ENCODE data around the gene SIT1.
A peak's percentile ranks its signal among the peaks of the same experiment; 100 is the strongest.

The SIT1 gene

DNA sequence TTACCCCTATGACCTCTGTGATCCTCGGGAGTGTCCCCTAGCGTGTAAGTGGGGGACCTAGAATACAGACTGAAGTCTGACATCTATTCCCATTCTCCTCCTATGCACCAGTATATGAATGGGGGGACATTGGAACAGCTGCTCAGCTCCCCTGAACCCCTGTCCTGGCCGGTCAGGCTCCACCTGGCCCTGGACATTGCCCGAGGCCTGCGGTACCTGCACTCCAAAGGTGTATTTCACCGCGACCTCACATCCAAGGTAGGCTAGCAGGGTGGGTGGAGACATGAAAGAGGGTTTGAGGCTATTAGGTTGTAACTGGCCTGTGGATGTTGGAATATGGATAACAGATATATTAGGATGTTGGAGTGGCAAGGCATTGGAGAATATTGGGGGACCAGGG, 44.0 kb downstream of the SIT1 start:
- no peak overlapping the region for H2BK120ac ChIP-seq (ENCODE audit: insufficient read depth, low read length, poor library complexity)
- H3K27ac ChIP-seq (ENCODE audit: low read depth, low read length) = no peak overlapping the region
- H3K79me2 ChIP-seq (ENCODE audit: control insufficient read depth, insufficient read depth, low read length, poor library complexity) = peaks cover 5% of the 10 kb centered on the region
- H3K23ac ChIP-seq (ENCODE audit: low read length) = peak overlapping the region; percentile 77
- WGBS (ENCODE audit: extremely low coverage, insufficient coverage, insufficient read length) = no CpG with 5 or more reads among the region's 7 CpGs
- H2AFZ ChIP-seq (ENCODE audit: insufficient read depth, low read length, poor library complexity) = no peak overlapping the region
- H3K79me1 ChIP-seq (ENCODE audit: low read length) = peaks cover 9% of the 10 kb centered on the region
- H2BK5ac ChIP-seq (ENCODE audit: low read depth, low read length, poor library complexity) = no peak overlapping the region
- H3K18ac ChIP-seq (ENCODE audit: low read length) = peak overlapping the region; percentile 43
- H3K4me3 ChIP-seq (ENCODE audit: low read depth, low read length) = no peak overlapping the region
- peaks cover 1% of the 10 kb centered on the region for H3K9me3 ChIP-seq (ENCODE audit: insufficient read depth, low read depth, low read length)
- H3K27me3 ChIP-seq (ENCODE audit: insufficient read depth, low read length) = no peaks in the 10 kb centered on the region
- H4K12ac ChIP-seq (ENCODE audit: low read depth, low read length) = no peak overlapping the region
- peak overlapping the region; percentile 28 for H3K4me2 ChIP-seq (ENCODE audit: low read length)
- peak overlapping the region; percentile 20 for H3K9ac ChIP-seq (ENCODE audit: low read length)
- H2BK12ac ChIP-seq (ENCODE audit: low read length) = no peak overlapping the region
- no peak for DNase-seq
- no peak overlapping the region for H3K14ac ChIP-seq (ENCODE audit: low read length)
- H4K8ac ChIP-seq (ENCODE audit: low read depth, low read length) = no peak overlapping the region
- H4K91ac ChIP-seq (ENCODE audit: low read depth, low read length) = no peak overlapping the region
- H3K4me1 ChIP-seq (ENCODE audit: control insufficient read depth in 1 of 2, insufficient read depth in 2 of 2, low read length in 2 of 2) = peaks cover 11 to 16% of the 10 kb centered on the region in 2 experiments
- H3K4ac ChIP-seq (ENCODE audit: low read depth, low read length) = no peak overlapping the region
- peaks cover 29 to 36% of the 10 kb centered on the region in 2 experiments for H3K36me3 ChIP-seq (ENCODE audit: control insufficient read depth in 1 of 2, insufficient read depth in 2 of 2, low read length in 2 of 2)
- no peak overlapping the region for H2AK5ac ChIP-seq (ENCODE audit: low read length)

DNA sequence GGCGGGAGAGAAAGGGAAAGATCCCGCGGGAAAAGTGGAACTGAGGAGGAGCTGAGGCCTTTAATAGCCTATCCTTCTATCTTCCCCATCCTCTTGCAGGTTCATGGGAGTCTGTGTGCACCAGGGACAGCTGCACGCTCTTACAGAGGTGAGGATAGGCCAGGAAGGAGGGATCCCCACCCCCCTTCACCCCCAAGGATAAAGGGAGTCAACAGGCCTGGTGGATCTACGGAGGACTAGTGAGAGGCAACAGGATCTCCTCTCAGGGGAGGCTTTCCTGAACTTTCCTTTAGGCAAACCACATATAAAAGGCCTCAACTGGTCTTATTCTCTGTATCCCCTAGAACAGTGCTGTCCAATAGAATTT, 44.6 kb downstream of the SIT1 start:
- WGBS (ENCODE audit: extremely low coverage, insufficient coverage, insufficient read length) = no CpG with 5 or more reads among the region's 5 CpGs
- Histone ChIP-seq H3K23ac (ENCODE audit: low read length) (no peak overlapping the region), H3K9me3 (ENCODE audit: insufficient read depth, low read depth, low read length) (peaks cover 1% of the 10 kb centered on the region), H3K36me3 (ENCODE audit: control insufficient read depth in 1 of 2, insufficient read depth in 2 of 2, low read length in 2 of 2) (peaks cover 29 to 36% of the 10 kb centered on the region in 2 experiments), H2BK12ac (ENCODE audit: low read length) (no peak overlapping the region), H2BK5ac (ENCODE audit: low read depth, low read length, poor library complexity) (no peak overlapping the region), H4K8ac (ENCODE audit: low read depth, low read length) (no peak overlapping the region), H2BK120ac (ENCODE audit: insufficient read depth, low read length, poor library complexity) (no peak overlapping the region), H3K14ac (ENCODE audit: low read length) (peak overlapping the region; percentile 43), H3K4me3 (ENCODE audit: low read depth, low read length) (peak overlapping the region; percentile 84), H3K79me2 (ENCODE audit: control insufficient read depth, insufficient read depth, low read length, poor library complexity) (peaks cover 5% of the 10 kb centered on the region), H4K91ac (ENCODE audit: low read depth, low read length) (no peak overlapping the region), H3K9ac (ENCODE audit: low read length) (peak overlapping the region; percentile 75), H2AFZ (ENCODE audit: insufficient read depth, low read length, poor library complexity) (no peak overlapping the region), H3K4ac (ENCODE audit: low read depth, low read length) (no peak overlapping the region), H3K27ac (ENCODE audit: low read depth, low read length) (no peak overlapping the region), H4K12ac (ENCODE audit: low read depth, low read length) (no peak overlapping the region), H3K4me2 (ENCODE audit: low read length) (peak overlapping the region; percentile 90), H2AK5ac (ENCODE audit: low read length) (no peak overlapping the region), H3K4me1 (ENCODE audit: control insufficient read depth in 1 of 2, insufficient read depth in 2 of 2, low read length in 2 of 2) (peaks cover 11 to 16% of the 10 kb centered on the region in 2 experiments), H3K79me1 (ENCODE audit: low read length) (peaks cover 9% of the 10 kb centered on the region), H3K27me3 (ENCODE audit: insufficient read depth, low read length) (no peaks in the 10 kb centered on the region), H3K18ac (ENCODE audit: low read length) (peak overlapping the region; percentile 16)
- no peak for DNase-seq

DNA sequence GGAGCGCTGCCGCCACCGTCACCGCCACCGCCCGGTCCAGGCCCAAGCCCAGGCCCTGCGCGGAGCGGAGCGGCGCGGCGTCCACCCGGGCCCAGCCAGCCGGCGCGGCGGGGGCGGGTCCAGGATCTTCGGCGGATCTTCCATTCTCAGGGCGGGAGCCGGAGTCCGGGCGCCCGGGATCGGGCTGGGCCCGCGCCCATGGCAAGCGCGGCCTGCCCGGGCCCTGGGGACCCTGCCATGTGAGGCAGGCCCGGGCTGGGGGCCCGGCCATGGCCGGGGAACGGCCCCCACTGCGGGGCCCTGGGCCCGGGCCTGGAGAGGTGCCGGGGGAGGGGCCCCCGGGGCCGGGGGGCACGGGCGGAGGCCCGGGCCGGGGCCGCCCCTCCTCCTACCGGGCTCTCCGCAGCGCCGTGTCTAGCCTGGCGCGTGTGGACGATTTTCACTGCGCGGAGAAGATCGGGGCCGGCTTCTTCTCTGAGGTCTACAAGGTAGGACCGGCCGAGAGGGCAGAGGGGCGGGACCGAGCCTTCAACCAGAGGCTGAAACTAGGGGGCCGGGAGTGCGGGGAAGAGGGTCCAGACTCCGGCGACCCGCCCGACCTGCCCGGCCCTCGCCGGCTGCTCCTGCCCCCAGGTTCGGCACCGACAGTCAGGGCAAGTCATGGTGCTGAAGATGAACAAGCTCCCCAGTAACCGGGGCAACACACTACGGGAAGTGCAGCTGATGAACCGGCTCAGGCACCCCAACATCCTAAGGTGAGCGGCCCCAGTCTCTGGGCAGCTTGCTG, 45.2 kb downstream of the SIT1 start:
- WGBS (ENCODE audit: extremely low coverage, insufficient coverage, insufficient read length) = no CpG with 5 or more reads among the region's 76 CpGs
- Histone ChIP-seq H2AFZ (ENCODE audit: insufficient read depth, low read length, poor library complexity) (peak overlapping the region; percentile 49), H3K23ac (ENCODE audit: low read length) (no peak overlapping the region), H4K8ac (ENCODE audit: low read depth, low read length) (peak overlapping the region; percentile 25), H4K12ac (ENCODE audit: low read depth, low read length) (no peak overlapping the region), H3K14ac (ENCODE audit: low read length) (peak overlapping the region; percentile 46), H3K27ac (ENCODE audit: low read depth, low read length) (peak overlapping the region; percentile 77), H3K4me2 (ENCODE audit: low read length) (peak overlapping the region; percentile 90), H3K79me1 (ENCODE audit: low read length) (peaks cover 9% of the 10 kb centered on the region), H3K79me2 (ENCODE audit: control insufficient read depth, insufficient read depth, low read length, poor library complexity) (peaks cover 5% of the 10 kb centered on the region), H2BK120ac (ENCODE audit: insufficient read depth, low read length, poor library complexity) (peak overlapping the region; percentile 20), H3K9me3 (ENCODE audit: insufficient read depth, low read depth, low read length) (peaks cover 1% of the 10 kb centered on the region), H3K9ac (ENCODE audit: low read length) (peak overlapping the region; percentile 89), H3K4me1 (ENCODE audit: control insufficient read depth in 1 of 2, insufficient read depth in 2 of 2, low read length in 2 of 2) (peaks cover 11 to 16% of the 10 kb centered on the region in 2 experiments), H2AK5ac (ENCODE audit: low read length) (no peak overlapping the region), H3K36me3 (ENCODE audit: control insufficient read depth in 1 of 2, insufficient read depth in 2 of 2, low read length in 2 of 2) (peaks cover 29 to 36% of the 10 kb centered on the region in 2 experiments), H4K91ac (ENCODE audit: low read depth, low read length) (peak overlapping the region; percentile 51), H2BK12ac (ENCODE audit: low read length) (no peak overlapping the region), H3K4me3 (ENCODE audit: low read depth, low read length) (peak overlapping the region; percentile 84), H3K27me3 (ENCODE audit: insufficient read depth, low read length) (no peaks in the 10 kb centered on the region), H3K4ac (ENCODE audit: low read depth, low read length) (peak overlapping the region; percentile 31), H2BK5ac (ENCODE audit: low read depth, low read length, poor library complexity) (peak overlapping the region; percentile 58), H3K18ac (ENCODE audit: low read length) (peak overlapping the region; percentile 16)
- DNase-seq = peak in 1 of 2 donors; percentile 21

DNA sequence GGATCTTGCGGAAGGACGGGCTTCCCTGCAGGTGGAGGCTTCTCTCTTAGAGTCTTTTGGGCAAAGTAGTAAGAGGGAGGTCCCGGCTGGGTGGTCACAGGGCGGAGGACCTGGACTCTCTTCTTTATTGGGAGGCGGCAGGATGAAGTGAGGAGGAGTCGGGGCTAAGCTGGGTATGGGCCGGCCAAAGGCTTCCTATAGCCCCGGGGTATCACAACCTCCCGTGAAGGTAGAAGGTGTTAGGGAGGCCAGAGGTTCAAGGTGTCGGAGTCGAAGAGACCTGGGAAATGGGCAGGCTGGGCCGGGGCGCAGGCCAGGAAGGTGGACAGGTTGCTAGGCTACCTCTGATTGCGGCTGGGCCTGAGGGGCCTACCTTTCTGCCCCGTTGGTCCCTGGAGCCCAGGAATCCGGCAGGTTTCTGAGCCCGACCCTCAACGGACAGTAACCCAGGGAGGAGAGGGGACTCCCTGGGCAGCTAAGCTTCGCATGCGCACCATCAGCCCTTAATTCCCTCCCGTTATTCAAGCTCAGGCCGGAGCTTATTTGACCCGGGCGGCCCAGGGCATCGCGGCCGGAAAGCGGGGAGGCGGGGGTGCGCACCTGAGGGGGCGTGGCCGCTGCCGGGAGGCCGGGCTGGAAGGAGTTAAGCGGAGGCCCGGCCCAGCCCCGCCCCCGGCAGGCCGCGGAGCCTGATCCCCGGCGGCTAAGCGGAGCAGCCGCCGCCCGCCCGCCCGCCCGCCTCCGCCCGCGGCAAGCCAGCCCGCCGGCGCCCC, 46.0 kb downstream of the SIT1 start, which contains the start of gene TESK1:
TESK1 (plus strand) TSS at position 685 of the 773 bp plus-strand sequence. CDS start 358 bp downstream, outside the sequence.
- no CpG with 5 or more reads among the region's 55 CpGs for WGBS (ENCODE audit: extremely low coverage, insufficient coverage, insufficient read length)

More for the DNA sequence above, 46.0 kb downstream of the SIT1 start, which contains the start of gene TESK1:
- Histone ChIP-seq H2BK5ac (ENCODE audit: low read depth, low read length, poor library complexity) (peak within 1 kb of the TSS; percentile 58), H3K27me3 (ENCODE audit: insufficient read depth, low read length) (no peaks in the 10 kb centered on the region), H2AFZ (ENCODE audit: insufficient read depth, low read length, poor library complexity) (peak within 1 kb of the TSS; percentile 49), H3K4me3 (ENCODE audit: low read depth, low read length) (peak within 1 kb of the TSS; percentile 84), H4K91ac (ENCODE audit: low read depth, low read length) (peak within 1 kb of the TSS; percentile 51), H3K9me3 (ENCODE audit: insufficient read depth, low read depth, low read length) (peaks cover 1% of the 10 kb centered on the region), H3K23ac (ENCODE audit: low read length) (no peak within 1 kb of the TSS), H4K8ac (ENCODE audit: low read depth, low read length) (peak within 1 kb of the TSS; percentile 31), H3K4me2 (ENCODE audit: low read length) (peak within 1 kb of the TSS; percentile 96), H3K36me3 (ENCODE audit: control insufficient read depth in 1 of 2, insufficient read depth in 2 of 2, low read length in 2 of 2) (peaks cover 23 to 31% of the 10 kb centered on the region in 2 experiments), H2BK12ac (ENCODE audit: low read length) (no peak within 1 kb of the TSS), H3K14ac (ENCODE audit: low read length) (peak within 1 kb of the TSS; percentile 46), H3K18ac (ENCODE audit: low read length) (peak within 1 kb of the TSS; percentile 16), H3K4ac (ENCODE audit: low read depth, low read length) (peak within 1 kb of the TSS; percentile 31), H2AK5ac (ENCODE audit: low read length) (no peak within 1 kb of the TSS), H3K79me2 (ENCODE audit: control insufficient read depth, insufficient read depth, low read length, poor library complexity) (peaks cover 5% of the 10 kb centered on the region), H3K27ac (ENCODE audit: low read depth, low read length) (peak within 1 kb of the TSS; percentile 77), H3K4me1 (ENCODE audit: control insufficient read depth in 1 of 2, insufficient read depth in 2 of 2, low read length in 2 of 2) (peaks cover 11 to 16% of the 10 kb centered on the region in 2 experiments), H2BK120ac (ENCODE audit: insufficient read depth, low read length, poor library complexity) (peak within 1 kb of the TSS; percentile 20), H3K79me1 (ENCODE audit: low read length) (peaks cover 9% of the 10 kb centered on the region), H4K12ac (ENCODE audit: low read depth, low read length) (no peak within 1 kb of the TSS), H3K9ac (ENCODE audit: low read length) (peak within 1 kb of the TSS; percentile 89)
- peak; percentile 74 to 85 for DNase-seq

All from trophoblast cell (in vitro differentiated cells and primary cell).